Renal cortical epithelial cell (primary cell): Measurements from ENCODE around the gene TUBB1. TPM values are rescaled to one million over a fixed set of nuclear protein-coding genes. Genes with fewer than 3 reads are reported as not detected.
A peak's percentile ranks its signal among the peaks of the same experiment; 100 is the strongest.

ENCODE experiments used
- DNase-seq: peaks from one replicate; pipeline ENCODE4 v3.0.0-alpha.2; 2011; ENCODE audit warnings: low read depth
- total RNA-seq: library from RNA; depleted of rRNA; stranded (reverse); fragments of >200 nt; gene quantifications from 2 replicates; pipeline ENCODE4 v1.2.3, GENCODE V29; 2014

Gene TUBB1
- total RNA-seq, 1 donor from 2014 or later = not detected

DNA sequence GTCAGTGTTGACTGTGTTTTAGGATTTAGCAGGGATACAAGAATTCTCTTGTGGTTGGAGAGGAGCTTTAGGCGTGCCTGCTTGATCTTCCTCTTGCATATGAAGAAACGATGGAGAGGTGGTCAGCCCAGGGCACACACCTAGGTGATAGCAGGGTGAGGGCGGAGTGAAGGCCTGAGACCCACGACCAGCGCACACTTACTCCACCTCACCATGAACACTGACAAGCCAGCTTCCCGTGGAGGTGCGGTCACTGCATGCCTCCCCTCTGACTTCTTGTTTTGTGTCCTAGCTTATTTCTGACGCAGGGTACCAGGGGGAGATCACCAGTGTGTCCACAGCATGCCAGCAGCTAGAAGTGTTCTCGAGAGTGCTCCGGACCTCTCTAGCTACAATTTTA, 30.0 kb upstream of the TUBB1 start:
- DNase-seq = no peak

DNA sequence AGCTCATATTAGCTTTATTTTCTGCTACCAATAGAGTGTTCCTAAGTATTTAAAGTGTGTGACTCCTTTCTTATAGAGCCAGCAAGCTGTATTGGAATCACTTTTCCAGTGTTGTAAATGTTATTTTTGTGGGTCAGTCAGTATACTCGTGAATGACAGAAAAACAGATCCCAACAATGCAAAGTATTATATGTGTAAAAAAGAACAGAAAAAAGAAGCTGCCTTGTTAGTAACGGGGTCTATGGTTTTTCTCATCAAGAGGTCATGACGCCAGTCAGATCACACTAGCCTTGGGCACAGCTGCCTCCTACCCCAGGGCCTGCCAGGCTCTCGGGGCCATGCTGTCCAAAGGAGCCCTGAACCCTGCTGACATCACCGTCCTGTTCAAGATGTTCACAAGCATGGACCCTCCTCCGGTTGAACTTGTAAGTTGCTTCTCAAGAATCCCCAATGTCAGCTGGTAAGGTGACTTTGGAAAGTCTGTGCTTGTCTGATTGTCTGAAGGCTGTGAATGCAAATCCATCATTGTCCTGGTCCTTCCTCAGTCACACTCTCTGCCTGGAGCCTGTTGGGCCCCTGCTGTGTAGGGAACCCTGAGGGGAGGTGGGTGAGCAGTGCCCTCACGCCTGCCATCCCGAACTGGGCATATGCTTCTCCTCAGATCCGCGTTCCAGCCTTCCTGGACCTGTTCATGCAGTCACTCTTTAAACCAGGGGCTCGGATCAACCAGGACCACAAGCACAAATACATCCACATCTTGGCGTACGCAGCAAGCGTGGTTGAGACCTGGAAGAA, 28.4 kb upstream of the TUBB1 start:
- no peak for DNase-seq

DNA sequence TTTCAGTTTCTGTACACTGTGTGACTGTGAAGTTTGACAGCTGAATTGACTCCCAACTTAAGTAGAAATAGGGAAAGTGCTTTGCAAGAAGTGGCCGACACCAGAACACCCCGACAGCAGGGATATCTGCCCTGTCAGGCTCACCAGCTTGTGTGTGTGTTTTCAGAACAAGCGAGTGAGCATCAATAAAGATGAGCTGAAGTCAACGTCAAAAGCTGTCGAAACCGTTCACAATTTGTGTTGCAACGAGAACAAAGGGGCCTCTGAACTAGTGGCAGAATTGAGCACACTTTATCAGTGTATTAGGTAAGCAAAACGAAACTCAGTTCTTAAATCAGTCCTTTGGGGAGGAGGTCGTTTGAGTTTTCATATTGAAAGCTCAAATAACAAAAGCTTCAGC, 27.5 kb upstream of the TUBB1 start:
- DNase-seq = no peak

DNA sequence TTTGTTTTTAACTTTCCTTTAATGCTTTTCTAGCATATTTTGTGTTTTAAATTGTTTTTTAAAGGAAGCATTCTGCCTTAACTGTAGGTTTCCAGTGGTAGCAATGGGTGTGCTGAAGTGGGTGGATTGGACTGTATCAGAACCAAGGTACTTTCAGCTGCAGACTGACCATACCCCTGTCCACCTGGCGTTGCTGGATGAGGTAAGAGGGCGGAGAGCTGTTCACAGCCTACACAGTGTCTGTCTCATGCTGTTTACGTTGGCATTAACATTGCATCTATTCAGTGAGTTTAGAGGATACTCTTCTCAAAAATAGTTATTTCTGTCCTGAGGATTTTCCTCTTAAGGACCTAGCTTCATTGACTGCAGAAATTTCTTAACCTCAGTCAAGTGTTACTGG, 26.3 kb upstream of the TUBB1 start:
- DNase-seq = no peak

DNA sequence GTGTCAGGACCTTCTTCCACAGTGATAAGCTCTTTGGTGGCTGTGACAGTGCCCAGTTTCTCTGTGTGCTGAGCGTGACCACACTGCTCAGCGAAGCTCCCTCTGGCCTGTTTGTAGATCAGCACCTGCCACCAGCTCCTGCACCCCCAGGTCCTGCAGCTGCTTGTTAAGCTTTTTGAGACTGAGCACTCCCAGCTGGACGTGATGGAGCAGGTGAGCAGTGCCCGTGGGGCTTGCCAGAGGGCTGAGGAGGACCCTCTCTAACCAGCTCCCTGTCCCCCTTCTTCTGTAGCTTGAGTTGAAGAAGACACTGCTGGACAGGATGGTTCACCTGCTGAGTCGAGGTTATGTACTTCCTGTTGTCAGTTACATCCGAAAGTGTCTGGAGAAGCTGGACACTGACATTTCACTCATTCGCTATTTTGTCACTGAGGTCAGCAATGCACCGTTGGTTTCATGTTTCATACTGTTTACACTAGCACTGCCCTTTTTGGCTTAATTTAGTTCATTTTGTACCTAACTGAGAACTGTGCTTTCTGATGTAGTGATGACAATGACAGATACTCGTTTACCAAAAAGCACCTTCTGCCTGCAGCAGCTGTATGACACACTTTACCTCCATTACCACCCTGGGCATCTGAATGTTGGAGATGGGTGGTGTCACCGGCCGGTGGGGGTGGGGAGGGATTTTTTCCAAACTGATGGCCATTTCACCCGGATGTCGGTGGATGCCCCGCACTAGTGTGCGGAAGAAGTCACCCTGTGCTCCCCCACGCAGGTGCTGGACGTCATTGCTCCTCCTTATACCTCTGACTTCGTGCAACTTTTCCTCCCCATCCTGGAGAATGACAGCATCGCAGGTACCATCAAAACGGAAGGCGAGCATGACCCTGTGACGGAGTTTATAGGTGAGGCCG, 25.6 kb upstream of the TUBB1 start:
- DNase-seq = no peak

DNA sequence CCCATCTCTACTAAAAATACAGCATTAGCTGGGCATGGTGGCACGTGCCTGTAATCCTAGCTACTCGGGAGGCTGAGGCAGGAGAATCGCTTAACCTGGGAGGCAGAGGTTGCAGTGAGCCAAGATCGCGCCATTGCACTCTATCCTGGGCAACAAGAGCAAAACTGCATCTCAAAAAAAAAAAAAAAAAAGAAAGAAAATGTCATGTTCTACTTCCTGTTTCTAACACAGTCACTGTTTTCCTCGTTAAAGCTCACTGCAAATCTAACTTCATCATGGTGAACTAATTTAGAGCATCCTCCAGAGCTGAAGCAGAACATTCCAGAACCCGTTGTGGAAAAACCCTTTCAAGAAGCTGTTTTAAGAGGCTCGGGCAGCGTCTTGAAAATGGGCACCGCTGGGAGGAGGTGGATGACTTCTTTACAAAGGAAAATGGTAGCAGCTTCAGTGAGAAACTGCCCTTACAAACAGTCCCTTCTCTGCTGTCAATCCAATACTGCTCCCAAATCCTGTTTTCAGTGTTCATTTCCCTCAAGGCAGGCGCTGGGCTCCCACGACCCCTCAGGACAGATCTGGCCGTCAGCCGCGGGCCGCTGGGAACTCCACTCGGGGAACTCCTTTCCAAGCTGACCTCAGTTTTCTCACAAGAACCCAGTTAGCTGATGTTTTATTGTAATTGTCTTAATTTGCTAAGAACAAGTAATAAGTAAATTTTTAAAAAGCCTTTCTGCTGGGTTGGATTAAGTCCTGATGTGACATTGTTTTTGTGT, 24.7 kb upstream of the TUBB1 start:
- DNase-seq = no peak

DNA sequence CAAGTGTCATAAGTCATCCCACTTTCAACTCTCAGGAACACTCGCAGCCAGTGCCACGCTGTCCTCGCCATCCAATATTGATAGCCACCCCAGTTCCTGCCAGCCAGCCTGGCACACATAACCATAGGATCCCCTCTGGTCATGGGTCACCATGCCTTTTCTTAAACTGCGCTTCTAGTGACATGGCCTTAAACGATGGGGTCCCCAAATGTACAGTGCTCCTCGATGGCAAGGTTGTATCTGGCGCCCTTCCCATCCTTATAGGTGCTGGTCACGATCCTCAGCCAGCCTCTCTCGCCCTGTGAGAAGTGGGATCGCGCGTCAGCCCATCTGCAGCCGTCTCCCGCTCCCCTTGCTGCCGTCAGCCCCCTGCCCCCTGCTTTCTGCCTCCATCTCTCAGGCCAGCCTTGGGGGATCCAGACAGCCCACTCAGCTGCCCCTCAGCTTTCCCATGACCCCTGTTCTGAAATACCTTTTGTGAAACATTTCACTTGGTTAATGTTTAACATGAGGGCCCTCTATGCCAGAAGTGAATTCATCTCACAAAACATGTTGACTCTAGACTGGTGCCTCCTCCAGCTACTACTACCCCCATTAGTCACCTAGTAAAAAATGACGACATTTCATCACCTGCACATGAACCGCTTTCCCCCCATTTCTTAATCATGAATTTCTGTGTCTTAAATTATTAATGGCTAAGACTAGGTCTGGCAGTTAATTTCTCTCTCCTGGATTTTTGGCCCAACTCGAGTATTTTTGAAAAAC, 23.6 kb upstream of the TUBB1 start:
- peak; percentile 90 for DNase-seq

DNA sequence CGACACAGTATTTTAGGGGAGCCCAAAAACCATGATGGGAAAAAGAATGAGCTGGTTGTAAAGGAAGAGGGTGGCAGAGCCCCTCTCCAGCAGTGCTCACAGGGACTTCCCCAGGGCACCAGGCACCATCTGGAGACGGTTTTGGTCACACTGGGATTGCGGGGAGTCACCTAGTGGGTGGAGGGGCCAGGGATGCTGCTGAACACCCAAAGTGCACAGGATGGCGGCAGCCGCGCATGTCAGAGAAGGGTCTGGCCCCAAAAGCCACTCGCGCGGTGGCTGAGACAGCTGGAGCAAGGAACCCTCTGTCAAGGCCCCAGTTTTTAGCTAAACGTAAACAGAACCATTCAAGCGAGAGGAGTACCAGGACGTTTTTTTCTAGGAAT, 23.0 kb upstream of the TUBB1 start:
- no peak for DNase-seq

DNA sequence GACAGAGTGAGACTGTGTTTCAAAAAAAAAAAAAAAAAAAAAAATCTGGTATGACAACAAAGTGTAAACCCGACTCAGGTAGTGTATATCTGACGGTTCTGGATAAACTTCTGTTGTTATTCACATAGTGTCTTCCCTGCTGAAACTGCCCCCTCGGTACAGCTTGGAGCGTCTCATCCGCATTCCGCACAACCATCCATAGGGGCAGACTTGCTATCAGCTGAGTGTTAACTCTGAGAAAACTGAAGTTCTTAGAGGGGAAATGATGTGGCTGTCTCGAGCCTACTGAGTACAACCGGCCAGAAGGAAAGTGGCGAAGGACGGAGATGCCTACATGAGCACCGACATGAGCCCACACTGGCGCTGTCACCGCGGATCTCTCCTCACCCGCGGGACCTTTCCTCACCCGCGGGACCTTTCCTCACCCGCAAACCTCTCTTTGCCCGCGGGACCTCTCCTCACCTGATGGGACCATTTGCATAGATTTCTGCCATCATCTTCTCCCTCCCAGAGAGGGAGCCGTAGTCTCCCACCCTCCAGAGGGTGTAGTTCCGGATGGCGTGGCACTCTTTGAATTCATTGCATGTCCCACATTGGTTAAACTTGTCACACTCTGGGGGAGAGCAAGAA, 22.0 kb upstream of the TUBB1 start:
- no peak for DNase-seq

DNA sequence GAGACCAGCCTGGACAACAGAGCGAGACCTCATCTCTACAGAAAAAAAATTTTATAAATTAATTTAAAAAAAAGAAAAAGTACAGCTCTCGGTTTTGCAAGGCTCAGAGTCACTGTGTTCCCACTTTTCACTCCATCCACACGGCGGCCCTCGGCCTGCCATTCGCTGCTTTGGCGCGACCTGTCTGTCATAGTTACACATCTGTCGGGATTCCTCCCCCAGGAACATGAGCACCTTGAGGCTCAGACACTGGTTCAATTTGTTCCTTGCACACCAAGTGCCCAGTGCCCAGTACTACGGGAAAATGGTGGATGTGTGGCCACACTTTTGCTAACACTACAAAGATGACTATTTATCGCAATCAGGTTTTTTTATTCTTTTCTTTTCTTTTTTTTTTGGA, 20.6 kb upstream of the TUBB1 start:
- no peak for DNase-seq

DNA sequence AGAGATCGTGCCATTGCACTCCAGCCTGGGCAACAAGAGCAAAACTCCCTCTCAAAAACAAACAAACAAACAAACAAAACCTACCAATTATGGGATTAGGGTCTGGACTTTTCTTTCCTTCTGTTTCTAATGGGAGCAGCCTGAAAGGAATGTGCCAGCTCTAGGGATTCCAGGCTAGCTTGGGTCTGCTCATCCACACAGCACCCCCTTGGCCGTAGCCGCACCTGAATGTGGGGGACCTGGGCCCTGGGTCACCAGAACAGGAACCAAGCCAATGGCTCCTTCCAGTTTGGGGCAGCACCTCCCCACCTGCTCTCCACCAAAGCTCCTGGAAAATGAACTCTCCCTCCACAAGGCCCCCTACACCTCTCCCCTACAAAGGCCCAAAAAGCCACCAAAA, 18.9 kb upstream of the TUBB1 start:
- no peak for DNase-seq

DNA sequence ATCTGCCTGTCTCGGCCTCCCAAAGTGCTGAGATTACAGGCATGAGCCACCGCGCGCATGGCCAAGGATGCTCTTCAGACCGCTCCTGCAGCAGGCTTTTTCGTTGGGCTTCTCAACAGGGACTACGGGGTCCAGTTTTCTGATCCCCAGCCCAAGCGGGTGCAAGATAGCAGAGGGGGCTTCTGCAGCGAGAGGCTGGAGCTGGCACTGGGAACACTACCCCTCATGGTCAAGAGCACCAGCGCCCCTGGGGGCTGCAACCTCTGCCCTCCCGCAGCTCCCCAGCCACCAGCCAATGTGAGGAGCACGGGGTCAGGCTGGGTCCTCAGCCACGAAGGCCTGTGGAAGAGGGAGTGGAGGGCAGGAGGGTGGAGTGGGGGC, 18.2 kb upstream of the TUBB1 start:
- no peak for DNase-seq

DNA sequence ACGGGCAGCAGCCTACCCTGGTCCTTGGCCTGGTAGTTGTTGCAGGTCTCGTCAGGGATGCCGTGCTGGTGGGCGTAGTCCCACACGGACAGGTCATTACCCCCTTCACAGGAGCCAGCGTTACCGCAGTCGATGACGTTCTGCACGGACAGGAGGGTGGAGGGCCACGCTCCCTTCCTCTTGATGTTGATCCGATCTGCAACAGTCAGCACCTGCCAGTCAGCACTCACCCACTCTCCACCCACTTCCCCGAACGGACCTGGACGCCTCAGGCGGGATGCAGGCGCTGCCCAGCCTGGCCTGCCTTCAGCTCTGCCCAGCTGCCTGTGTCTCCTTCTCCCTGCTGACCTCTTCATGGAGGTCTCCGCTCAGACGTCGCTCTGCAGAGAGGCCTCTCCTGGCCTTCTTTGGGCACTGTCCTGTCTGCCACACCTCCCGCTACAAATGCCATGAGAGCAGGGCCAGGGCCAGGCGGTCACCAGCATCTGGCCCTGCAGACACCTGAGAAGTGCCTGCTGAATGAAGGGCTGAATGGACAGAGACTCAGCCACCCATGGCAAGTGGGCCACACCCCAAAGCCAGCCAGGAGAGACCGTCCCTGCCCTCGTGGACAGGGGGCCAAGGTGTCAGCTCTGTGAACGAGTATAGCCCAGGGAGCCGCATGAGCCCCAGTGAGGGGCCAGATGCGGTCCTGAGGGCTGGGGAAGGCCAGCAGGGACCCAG, 17.6 kb upstream of the TUBB1 start:
- no peak for DNase-seq

DNA sequence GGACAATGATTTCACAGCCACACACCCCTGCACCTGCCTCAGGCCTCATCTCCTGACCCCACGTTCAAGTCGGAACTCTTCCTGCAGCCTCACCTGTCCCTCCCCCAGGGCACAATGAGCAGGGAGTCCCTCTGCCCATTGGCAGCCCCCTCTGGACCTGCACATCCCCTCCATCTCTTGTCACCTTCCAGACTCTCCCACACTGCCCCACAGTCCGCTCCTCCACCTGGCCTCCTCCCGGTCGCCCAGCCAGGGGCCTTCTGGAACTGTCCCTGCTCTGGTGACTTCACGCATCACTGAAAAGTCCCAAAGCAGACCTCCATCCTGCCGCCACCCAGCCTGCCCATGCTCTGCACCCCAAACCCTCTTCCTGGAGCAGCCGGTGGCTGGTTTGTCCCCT, 16.8 kb upstream of the TUBB1 start:
- DNase-seq = no peak

DNA sequence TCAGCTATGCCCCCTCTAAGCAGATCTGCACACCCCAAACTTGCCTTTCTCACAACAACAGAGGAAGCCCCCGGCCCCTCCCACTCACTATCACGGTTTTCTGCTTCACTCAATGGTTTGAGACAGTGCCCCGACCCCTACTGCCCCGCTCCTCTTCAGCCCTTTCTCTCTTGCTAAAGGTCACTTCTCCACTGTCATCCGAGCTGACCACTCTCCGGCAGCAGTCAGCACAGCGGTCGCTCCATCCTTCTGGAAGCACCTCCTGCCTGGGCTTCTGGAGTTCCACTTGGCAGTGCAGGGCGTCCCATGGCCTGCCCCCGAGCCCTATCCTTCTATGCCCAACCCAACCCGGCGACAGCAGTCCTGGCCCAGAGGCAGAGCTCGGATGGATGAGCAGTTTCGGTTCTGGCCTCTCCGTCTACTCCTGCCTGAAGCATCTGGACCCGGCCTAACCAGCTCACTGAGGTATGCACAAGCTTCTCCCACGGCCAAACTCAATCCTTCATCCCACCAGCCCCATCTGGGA, 16.3 kb upstream of the TUBB1 start:
- DNase-seq = no peak

DNA sequence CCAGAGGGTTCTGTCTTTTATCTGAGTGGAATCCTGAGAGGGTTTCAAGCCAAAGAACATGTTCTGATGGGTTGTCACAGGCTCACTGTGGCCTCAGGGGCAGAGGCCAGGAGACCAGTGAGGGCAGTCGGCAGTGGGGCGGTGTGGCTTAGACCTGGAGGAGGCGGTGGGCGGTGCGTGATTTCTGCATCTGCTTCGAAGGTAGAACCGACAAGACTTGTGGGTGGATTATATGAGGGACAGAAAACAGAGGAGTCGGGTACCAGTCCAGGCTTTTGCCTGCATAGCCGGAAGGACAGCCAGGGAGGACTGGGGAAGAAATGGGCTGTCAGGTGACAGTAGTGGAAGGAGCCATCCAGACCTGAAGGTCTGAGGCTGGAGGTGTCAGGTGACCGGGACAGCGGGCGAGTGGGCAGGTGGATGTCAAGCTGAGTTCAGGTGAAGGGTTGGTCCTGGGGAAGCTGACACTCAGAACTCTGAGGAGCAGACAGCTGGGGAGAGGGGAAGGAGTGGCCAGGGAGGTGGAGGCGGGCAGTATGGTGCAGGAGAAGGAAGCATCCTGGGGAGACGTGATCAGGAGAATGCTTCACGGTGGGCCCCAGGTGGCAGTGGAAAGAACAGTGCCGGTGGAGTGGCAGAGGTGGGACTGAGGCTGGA, 15.3 kb upstream of the TUBB1 start:
- DNase-seq = no peak

DNA sequence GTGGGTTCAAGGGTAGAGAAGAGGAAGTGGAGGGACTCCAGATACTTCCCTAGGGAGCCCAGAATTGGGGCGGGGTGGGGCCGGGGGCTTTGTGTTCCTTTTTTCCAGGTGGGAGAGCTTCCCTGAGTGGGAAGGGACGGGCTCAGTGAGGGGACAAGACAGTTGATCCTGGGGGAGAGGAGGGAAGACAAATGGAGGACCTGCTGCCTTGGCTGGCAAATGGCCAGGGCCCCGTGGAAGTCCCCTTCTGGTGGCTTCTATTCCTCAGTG, 14.8 kb upstream of the TUBB1 start:
- DNase-seq = no peak

DNA sequence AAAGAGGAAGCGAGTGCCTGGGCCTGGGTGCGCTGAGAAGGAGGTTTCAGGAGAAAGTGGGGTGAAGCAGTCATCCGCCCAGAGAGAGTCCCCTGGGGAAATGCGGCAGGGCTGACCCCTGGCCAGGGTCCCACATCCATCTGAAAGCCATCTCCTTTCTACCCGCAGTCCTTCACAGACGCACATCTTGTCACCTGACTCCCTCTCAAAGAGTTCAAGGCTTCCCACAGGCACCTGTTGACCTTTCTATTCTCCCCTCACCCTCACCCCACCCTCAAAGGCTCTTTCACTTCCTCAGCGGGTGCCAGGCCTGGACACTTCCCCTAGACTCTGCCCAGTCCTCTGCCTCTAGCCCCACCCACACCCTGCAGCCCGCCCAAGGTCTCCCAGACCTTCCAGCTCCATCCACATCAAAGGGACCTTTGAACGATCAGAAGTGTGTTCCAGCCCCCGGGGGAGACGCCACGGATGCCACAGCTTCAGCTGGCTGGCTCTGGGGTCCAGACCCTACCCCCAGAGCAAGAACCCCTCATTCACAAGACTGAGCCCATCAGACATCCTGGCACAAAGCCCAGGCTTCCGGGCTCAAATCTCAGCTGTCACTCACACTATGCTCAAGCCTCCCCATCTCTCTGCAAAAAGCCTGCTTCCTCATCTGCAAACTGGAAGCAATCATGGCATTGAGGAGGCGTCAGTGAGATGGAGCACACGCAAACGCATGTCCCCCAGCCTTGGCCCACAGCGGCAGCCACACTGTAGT, 14.3 kb upstream of the TUBB1 start:
- DNase-seq = no peak

DNA sequence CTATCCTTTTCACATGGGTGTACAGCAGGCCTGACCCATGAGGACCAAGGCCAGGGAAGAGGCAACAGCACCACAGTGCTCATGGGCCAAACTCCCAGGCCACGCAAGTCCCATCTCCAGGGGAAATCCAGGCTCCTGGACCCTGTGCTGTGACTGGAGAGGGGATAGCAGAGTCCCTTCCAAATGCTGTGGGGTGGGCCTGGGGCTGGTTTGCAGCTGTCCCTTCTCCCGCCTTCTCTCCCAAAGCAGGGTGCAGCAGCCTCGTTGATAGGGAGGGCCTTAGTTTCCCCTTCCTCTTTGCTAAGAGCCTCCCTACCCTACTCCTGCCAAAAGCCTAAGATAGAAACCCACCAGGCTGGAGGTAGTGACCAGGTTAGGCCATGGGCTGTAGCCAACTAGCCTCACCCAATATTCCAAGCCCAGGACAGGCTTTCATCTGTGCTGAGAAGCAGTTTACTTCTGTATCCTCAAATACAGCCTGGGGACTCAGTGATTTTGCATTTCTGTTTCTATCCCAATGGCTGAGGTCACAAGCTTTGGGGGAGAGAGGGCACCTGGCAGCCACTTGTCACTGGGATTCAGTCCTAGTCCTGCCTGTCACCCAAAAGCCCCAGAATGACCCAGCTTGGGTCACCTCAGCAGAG, 13.6 kb upstream of the TUBB1 start:
- DNase-seq = no peak
